ENCODE results near the gene SPRY4.

SPRY4 gene

DNA sequence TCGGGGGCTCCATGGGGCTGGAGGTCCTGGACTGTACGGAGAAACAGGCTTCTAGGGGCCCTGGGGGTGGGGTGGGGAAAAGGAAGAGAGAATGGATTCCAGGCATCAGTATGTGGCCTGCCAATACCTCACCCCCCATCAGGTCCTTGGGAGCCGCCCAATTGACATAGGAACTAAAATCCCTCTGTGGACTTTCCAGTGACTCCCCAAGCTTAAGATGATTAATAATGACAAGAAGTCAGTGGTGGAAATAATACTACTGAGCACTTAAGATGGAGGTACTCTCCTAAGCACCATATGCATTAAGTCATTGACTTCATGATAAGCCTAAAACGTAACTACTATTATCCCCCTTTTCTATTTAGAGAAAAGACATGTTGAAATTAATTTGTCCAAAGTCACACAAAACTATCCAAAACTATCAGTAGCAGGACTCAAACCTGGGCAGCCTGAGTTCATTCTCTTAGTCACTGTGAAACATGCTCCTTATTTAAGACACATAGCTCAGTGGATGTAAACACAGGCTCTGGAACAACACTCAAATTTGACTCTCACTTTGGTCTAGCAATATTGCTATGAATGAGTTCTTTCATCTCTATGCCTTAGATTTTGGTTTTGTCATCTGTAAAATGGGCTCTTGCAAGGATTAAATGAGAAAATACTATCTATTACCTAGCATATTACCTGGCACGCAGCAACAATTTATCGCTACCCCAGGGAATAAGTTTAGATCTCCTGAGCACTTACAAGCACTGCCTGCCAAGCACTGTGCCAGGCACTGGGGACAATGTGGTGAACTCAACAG, 9.5 kb downstream of the SPRY4 start:
- DNase-seq: no peak

DNA sequence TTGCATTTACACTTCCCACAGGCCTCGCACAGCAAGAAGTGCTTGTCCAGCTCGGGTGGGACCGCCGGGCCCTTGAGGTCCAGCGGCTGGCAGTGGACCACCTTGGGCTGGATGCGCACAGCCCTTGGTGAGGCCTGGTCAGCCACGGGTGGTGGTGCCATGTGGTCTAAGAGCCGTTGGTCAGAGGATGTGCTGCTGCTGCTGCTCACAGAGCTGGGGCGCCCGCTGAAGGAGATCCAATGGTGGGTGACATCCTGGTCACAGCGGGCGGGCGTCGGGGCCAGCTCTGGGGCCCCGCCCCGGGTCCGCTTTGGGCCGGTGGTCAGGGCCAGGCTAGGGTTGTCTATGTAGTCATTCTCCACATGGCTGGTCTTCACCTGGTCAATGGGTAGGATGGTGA, 10.2 kb downstream of the SPRY4 start:
- Histone ChIP-seq H3K4me1 (peaks cover 31% of the 10 kb centered on the region), H3K4me3 (ENCODE audit: low read depth, low read length) (no peak overlapping the region), H3K9me3 (no peaks in the 10 kb centered on the region), H3K27me3 (no peaks in the 10 kb centered on the region), H3K36me3 (peaks cover 78% of the 10 kb centered on the region)
- TF ChIP-seq, protein P1, sequence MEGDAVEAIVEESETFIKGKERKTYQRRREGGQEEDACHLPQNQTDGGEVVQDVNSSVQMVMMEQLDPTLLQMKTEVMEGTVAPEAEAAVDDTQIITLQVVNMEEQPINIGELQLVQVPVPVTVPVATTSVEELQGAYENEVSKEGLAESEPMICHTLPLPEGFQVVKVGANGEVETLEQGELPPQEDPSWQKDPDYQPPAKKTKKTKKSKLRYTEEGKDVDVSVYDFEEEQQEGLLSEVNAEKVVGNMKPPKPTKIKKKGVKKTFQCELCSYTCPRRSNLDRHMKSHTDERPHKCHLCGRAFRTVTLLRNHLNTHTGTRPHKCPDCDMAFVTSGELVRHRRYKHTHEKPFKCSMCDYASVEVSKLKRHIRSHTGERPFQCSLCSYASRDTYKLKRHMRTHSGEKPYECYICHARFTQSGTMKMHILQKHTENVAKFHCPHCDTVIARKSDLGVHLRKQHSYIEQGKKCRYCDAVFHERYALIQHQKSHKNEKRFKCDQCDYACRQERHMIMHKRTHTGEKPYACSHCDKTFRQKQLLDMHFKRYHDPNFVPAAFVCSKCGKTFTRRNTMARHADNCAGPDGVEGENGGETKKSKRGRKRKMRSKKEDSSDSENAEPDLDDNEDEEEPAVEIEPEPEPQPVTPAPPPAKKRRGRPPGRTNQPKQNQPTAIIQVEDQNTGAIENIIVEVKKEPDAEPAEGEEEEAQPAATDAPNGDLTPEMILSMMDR (IDR thresholded peaks at IDR 0.05; ENCODE audit: low read depth, low read length): no peak
- no peak for DNase-seq

More for the DNA sequence above, 9.5 kb downstream of the SPRY4 start:
- Histone ChIP-seq H3K4me1 (peaks cover 31% of the 10 kb centered on the region), H3K36me3 (peaks cover 73% of the 10 kb centered on the region), H3K27me3 (no peaks in the 10 kb centered on the region), H3K9me3 (no peaks in the 10 kb centered on the region), H3K4me3 (ENCODE audit: low read depth, low read length) (no peak overlapping the region)
- TF ChIP-seq, protein P1 (IDR thresholded peaks at IDR 0.05; ENCODE audit: low read depth, low read length): no peak

DNA sequence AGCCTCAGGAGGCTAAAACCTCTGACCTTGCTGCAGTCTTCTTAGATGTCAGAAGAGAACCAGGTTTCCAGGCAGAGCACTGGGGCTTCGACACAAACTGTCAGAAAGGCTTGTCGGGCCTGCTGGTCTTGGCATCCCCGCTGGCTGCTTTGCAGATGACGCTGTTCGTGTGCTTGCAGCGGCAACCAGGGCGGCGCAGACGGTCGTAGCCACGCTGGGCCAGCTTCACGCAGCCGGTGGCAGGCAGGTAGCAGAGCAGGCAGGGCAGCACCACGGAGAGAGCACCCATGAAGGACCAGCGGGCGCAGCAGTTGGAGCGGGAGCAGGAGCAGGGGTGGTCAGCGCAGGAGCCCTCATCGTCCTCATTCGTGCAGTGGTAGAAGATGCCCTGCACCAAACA, 10.7 kb downstream of the SPRY4 start:
- Histone ChIP-seq H3K27me3 (no peaks in the 10 kb centered on the region), H3K4me1 (peaks cover 30% of the 10 kb centered on the region), H3K4me3 (ENCODE audit: low read depth, low read length) (no peak overlapping the region), H3K36me3 (peaks cover 79% of the 10 kb centered on the region), H3K9me3 (no peaks in the 10 kb centered on the region)
- no peak for DNase-seq
- TF ChIP-seq, protein P1 (IDR thresholded peaks at IDR 0.05; ENCODE audit: low read depth, low read length): no peak

DNA sequence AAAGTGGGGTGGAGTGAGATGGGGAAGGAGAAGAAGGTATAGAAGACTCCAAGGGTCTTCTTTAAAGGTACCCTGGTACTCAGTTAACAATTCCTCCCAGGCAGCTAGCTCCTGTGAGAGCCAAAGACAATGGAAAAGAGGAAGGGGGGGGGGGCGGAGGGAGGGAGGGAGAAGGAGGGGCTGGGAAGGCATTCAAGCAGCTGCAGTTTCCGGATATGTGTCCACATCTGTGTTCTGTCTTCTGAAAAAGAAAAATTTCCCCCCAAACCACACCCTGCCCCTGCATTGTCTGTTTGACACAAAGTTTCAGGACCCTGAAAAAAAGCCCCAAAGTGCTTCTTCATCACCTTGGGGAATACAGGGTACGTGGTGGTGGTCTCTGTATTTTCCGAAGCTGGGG, 11.1 kb downstream of the SPRY4 start:
- no peak overlapping the region for H3K4me3 ChIP-seq (ENCODE audit: low read depth, low read length)
- DNase-seq: no peak
- H3K27me3 ChIP-seq: no peaks in the 10 kb centered on the region
- TF ChIP-seq, protein P1 (IDR thresholded peaks at IDR 0.05; ENCODE audit: low read depth, low read length): no peak
- H3K36me3 ChIP-seq: peaks cover 78% of the 10 kb centered on the region
- H3K9me3 ChIP-seq: no peaks in the 10 kb centered on the region
- H3K4me1 ChIP-seq: peaks cover 27% of the 10 kb centered on the region

DNA sequence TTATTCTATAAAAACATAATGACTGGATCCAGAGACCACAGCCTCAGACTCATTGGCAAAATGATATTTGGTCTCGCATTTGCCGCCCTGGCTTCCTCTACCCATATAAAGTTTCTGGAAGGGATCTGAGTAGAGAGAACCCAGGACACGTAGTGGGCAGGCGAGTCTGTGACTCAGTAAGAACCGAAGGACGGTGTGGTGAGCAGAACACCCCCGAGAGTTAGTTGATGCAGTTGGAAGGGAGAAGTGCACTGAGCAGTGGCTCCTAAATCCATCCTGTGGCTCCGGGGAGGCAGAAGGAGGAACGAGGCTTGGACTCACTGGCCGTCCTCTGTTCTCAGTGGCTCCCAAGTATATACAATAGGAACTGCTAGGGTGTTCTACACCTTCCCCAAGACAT, 11.5 kb downstream of the SPRY4 start:
- TF ChIP-seq, protein P1 (IDR thresholded peaks at IDR 0.05; ENCODE audit: low read depth, low read length): no peak
- H3K9me3 ChIP-seq: no peaks in the 10 kb centered on the region
- H3K4me3 ChIP-seq (ENCODE audit: low read depth, low read length): no peak overlapping the region
- no peak for DNase-seq
- H3K27me3 ChIP-seq: no peaks in the 10 kb centered on the region
- peaks cover 27% of the 10 kb centered on the region for H3K4me1 ChIP-seq
- H3K36me3 ChIP-seq: peaks cover 81% of the 10 kb centered on the region

DNA sequence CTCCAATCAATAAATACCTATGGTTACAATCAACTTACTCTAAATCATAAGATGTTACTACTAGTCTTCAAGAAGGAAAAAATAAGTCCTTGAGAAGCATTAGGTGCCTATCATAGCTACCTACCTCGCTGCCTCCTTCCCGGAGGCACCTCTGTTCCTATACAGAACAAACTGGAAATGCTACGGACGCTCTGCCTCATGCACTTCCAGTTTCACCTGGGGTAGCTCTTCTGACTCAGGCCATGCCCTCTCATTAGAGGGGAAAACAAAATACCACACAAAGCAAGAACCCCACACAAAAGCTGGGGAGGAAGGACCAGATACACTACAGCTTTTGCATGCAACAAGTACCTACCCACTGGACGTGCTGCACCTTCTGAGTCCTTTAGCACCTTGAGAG, 12.4 kb downstream of the SPRY4 start:
- Histone ChIP-seq H3K36me3 (peaks cover 83% of the 10 kb centered on the region), H3K4me1 (peaks cover 24% of the 10 kb centered on the region)

More for the DNA sequence above, 12.4 kb downstream of the SPRY4 start:
- TF ChIP-seq, protein P1 (IDR thresholded peaks at IDR 0.05; ENCODE audit: low read depth, low read length): no peak
- Histone ChIP-seq H3K4me3 (ENCODE audit: low read depth, low read length) (no peak overlapping the region), H3K27me3 (no peaks in the 10 kb centered on the region), H3K9me3 (no peaks in the 10 kb centered on the region)
- no peak for DNase-seq

All from BE2C (cell line).